Hepatocyte (in vitro differentiated cells): ENCODE measurements around the gene VIP.

Experiments used
- EZH2 ChIP-seq: fragments of 200-600 bp; sonication (generic); IDR thresholded peaks from 2 replicates; pipeline ENCODE4 v1.6.1; 2016; ENCODE audit warnings: antibody characterized with exemption, mild to moderate bottlenecking, borderline replicate concordance
- TF ChIP-seq, protein P1 (sequence below): fragments of 200-600 bp; sonication (generic); IDR thresholded peaks from 2 replicates; pipeline ENCODE4 v1.5.1; 2016; ENCODE audit warnings: antibody characterized with exemption, mild to moderate bottlenecking; ENCODE audit not compliant: poor library complexity

DNA sequence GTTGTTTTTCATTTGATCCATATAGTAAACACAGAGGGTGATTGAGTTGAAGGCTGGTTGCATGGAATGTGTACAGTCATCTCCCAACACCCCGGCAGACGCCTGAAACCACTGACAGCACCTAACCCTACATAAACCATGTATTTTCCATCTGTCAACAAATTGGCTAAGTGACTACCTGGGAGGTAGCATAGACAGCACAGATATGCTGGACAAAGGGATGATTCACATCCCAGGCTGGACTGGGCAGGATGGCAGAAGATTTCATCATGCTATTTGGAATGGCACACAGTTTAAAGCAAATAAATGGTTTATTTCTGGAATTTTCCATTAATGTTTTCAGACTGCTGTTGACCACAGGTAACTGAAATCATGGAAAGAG lies 4.4 kb upstream of the VIP start:
- TF ChIP-seq, protein P1, sequence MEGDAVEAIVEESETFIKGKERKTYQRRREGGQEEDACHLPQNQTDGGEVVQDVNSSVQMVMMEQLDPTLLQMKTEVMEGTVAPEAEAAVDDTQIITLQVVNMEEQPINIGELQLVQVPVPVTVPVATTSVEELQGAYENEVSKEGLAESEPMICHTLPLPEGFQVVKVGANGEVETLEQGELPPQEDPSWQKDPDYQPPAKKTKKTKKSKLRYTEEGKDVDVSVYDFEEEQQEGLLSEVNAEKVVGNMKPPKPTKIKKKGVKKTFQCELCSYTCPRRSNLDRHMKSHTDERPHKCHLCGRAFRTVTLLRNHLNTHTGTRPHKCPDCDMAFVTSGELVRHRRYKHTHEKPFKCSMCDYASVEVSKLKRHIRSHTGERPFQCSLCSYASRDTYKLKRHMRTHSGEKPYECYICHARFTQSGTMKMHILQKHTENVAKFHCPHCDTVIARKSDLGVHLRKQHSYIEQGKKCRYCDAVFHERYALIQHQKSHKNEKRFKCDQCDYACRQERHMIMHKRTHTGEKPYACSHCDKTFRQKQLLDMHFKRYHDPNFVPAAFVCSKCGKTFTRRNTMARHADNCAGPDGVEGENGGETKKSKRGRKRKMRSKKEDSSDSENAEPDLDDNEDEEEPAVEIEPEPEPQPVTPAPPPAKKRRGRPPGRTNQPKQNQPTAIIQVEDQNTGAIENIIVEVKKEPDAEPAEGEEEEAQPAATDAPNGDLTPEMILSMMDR: no peak
- TF ChIP-seq EZH2: no peak
